GM13977 (cell line): ENCODE data around the gene OR52N5.

Source experiments
- DNase-seq: peaks from one replicate; pipeline ENCODE4 v3.0.0; 2012; ENCODE audit warnings: low spot score
- CTCF ChIP-seq: IDR thresholded peaks from 2 replicates; pipeline ENCODE4 v1.5.1; 2012; ENCODE audit warnings: mild to moderate bottlenecking, control low read depth; ENCODE audit not compliant: insufficient read depth; ENCODE audit errors: extremely low read depth, missing control alignments
- in situ Hi-C: fragments of 300-500 bp; cut with MboI; formaldehyde crosslinking; loops from one replicate; pipeline ENCODE4 v1.12.0; 2022; ENCODE audit warnings: low sequenced_read_pairs, low pct_unique_long_range_greater_than_20kb, mixed read lengths, inconsistent platforms; ENCODE audit not compliant: unreplicated experiment

The OR52N5 gene

GRCh38 chr11:5783255-5783654, at the start of gene OR52N5:
TSS of gene OR52N5 (minus strand) at chr11:5783355. CDS start at chr11:5778634, 4,721 bp downstream.
- in situ Hi-C loops = no loop called here
- TF ChIP-seq CTCF = no peak

GRCh38 chr11:5831196-5831829, 48.2 kb upstream of the OR52N5 start:
- TF ChIP-seq CTCF = no peak
- in situ Hi-C loops = no loop called here
- DNase-seq = no peak

More at GRCh38 chr11:5783255-5783654, at the start of gene OR52N5:
- no peak for DNase-seq

- no peak for TF ChIP-seq CTCF
- in situ Hi-C loops = loop anchor here (25.0 kb wide), 1 partner anchor 331 kb away; the partner anchor contains the start of gene OR52D1
- DNase-seq = peak; percentile 12
Observed at GRCh38 chr11:5818245-5818886, 35.2 kb upstream of the OR52N5 start.

GRCh38 chr11:5815534-5815933, 32.4 kb upstream of the OR52N5 start:
- TF ChIP-seq CTCF = no peak
- no peak for DNase-seq
- in situ Hi-C loops = loop anchor here (25.0 kb wide), 1 partner anchor 328 kb away; the partner anchor contains the start of gene OR52D1

GRCh38 chr11:5809905-5810795, 27.0 kb upstream of the OR52N5 start:
- no peak for TF ChIP-seq CTCF
- in situ Hi-C loops = loop anchor here (25.0 kb wide), 1 partner anchor 323 kb away; the partner anchor contains the start of gene OR52D1
- DNase-seq = no peak

- in situ Hi-C loops = loop anchor here (25.0 kb wide), 1 partner anchor 322 kb away; the partner anchor contains the start of gene OR52D1
- no peak for TF ChIP-seq CTCF
- DNase-seq = no peak
Observed at GRCh38 chr11:5809122-5809519, 26.0 kb upstream of the OR52N5 start.
